ENCODE results near the gene CLCF1. TPM values are rescaled to one million over a fixed set of nuclear protein-coding genes. Genes with fewer than 3 reads are reported as not detected.

Gene CLCF1
- total and polyA plus RNA-seq, 2 of the 13 experiments (the other 11 are each of a cell fraction or from before 2014, with no cell fraction given), result 0.49 to 0.78 TPM

DNA sequence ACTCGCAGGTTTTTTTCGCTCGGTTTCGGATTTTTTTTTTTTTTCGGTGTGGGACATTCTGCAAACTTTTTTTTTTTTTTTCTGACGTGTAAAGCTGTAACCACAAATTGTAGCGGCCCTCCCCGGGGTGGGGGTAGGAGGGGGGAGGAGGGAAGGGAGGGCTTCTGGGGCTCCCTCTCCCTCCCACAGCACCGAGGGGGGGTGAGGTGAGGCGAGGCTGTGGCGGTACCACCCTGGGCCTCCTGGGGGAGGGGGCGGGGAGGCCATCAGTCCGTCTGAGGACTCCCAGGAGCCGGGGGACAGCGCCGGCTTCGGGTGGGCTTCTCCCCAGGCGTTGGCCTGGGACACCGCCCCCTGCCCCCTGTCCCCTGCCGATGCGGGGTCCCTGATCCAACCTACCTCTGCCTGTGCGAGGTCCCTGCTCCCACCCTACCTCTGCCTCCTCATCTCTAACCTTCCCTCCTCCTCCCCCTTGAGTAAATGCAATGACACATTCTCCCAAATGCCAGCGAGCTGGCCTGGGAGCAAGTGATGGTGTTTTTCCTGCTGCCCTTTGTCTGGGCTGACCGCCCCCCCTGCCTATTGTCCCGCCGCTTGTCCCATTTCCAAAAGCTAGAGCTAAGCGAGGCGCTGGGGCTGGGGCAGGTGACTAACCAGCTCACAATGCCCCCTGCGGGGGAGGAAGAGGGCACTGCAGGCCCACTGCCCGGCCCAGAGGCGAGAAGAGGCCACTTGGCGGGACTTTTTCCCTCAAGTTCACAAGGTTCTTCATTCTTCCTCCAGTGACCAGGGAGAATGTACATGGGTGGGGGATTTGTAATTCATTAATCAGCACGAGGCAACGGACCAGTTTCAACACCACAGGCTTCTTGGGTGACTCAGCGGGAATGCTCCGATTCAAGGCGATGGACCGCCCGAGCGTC, 511 bp upstream of the CLCF1 start (continued):
- TF ChIP-seq, protein P1, sequence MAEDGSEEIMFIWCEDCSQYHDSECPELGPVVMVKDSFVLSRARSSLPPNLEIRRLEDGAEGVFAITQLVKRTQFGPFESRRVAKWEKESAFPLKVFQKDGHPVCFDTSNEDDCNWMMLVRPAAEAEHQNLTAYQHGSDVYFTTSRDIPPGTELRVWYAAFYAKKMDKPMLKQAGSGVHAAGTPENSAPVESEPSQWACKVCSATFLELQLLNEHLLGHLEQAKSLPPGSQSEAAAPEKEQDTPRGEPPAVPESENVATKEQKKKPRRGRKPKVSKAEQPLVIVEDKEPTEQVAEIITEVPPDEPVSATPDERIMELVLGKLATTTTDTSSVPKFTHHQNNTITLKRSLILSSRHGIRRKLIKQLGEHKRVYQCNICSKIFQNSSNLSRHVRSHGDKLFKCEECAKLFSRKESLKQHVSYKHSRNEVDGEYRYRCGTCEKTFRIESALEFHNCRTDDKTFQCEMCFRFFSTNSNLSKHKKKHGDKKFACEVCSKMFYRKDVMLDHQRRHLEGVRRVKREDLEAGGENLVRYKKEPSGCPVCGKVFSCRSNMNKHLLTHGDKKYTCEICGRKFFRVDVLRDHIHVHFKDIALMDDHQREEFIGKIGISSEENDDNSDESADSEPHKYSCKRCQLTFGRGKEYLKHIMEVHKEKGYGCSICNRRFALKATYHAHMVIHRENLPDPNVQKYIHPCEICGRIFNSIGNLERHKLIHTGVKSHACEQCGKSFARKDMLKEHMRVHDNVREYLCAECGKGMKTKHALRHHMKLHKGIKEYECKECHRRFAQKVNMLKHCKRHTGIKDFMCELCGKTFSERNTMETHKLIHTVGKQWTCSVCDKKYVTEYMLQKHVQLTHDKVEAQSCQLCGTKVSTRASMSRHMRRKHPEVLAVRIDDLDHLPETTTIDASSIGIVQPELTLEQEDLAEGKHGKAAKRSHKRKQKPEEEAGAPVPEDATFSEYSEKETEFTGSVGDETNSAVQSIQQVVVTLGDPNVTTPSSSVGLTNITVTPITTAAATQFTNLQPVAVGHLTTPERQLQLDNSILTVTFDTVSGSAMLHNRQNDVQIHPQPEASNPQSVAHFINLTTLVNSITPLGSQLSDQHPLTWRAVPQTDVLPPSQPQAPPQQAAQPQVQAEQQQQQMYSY (CRISPR knock-in tag; IDR thresholded peaks at IDR 0.05), result no peak
- no peak for TF ChIP-seq ZNF607 (CRISPR knock-in tag; IDR thresholded peaks at IDR 0.05; ENCODE audit: borderline replicate concordance)
- TF ChIP-seq, protein P2, sequence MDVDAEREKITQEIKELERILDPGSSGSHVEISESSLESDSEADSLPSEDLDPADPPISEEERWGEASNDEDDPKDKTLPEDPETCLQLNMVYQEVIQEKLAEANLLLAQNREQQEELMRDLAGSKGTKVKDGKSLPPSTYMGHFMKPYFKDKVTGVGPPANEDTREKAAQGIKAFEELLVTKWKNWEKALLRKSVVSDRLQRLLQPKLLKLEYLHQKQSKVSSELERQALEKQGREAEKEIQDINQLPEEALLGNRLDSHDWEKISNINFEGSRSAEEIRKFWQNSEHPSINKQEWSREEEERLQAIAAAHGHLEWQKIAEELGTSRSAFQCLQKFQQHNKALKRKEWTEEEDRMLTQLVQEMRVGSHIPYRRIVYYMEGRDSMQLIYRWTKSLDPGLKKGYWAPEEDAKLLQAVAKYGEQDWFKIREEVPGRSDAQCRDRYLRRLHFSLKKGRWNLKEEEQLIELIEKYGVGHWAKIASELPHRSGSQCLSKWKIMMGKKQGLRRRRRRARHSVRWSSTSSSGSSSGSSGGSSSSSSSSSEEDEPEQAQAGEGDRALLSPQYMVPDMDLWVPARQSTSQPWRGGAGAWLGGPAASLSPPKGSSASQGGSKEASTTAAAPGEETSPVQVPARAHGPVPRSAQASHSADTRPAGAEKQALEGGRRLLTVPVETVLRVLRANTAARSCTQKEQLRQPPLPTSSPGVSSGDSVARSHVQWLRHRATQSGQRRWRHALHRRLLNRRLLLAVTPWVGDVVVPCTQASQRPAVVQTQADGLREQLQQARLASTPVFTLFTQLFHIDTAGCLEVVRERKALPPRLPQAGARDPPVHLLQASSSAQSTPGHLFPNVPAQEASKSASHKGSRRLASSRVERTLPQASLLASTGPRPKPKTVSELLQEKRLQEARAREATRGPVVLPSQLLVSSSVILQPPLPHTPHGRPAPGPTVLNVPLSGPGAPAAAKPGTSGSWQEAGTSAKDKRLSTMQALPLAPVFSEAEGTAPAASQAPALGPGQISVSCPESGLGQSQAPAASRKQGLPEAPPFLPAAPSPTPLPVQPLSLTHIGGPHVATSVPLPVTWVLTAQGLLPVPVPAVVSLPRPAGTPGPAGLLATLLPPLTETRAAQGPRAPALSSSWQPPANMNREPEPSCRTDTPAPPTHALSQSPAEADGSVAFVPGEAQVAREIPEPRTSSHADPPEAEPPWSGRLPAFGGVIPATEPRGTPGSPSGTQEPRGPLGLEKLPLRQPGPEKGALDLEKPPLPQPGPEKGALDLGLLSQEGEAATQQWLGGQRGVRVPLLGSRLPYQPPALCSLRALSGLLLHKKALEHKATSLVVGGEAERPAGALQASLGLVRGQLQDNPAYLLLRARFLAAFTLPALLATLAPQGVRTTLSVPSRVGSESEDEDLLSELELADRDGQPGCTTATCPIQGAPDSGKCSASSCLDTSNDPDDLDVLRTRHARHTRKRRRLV (CRISPR knock-in tag; IDR thresholded peaks at IDR 0.05), result no peak
- TF ChIP-seq ZNF207 (IDR thresholded peaks at IDR 0.05; ENCODE audit: borderline replicate concordance), result no peak
- TF ChIP-seq KDM2A (CRISPR knock-in tag; IDR thresholded peaks at IDR 0.05; ENCODE audit: borderline replicate concordance, low read depth), result peak; percentile 45; the same call in 1 of the 2 replicates
- TF ChIP-seq, protein P3, sequence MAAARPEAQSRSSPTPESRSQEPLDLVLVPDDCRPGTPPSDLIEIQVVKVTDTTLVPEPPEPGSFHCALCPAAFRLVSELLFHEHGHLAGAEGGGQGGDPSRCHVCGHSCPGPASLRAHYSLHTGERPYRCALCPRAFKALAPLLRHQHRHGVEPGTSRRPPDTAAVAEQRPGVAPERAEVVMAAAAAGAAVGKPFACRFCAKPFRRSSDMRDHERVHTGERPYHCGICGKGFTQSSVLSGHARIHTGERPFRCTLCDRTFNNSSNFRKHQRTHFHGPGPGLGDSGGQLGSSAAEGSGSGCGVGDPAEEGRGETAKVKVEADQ (CRISPR knock-in tag; IDR thresholded peaks at IDR 0.05; ENCODE audit: borderline replicate concordance), result no peak
- TF ChIP-seq FOXA1 (IDR thresholded peaks at IDR 0.05), result no peak
- no peak for TF ChIP-seq FOXA1 (CRISPR knock-in tag; IDR thresholded peaks at IDR 0.05)
- peak; percentile 74; the same call in 1 of the 2 replicates for TF ChIP-seq ZNF652 (CRISPR knock-in tag; IDR thresholded peaks at IDR 0.05; ENCODE audit: borderline replicate concordance, low read depth)
- TF ChIP-seq ZNF274 (CRISPR knock-in tag; IDR thresholded peaks at IDR 0.05), result 0 out of 2 replicates have a peak, but pooled peaks have one; percentile 46
- TF ChIP-seq GATAD2A (CRISPR knock-in tag; IDR thresholded peaks at IDR 0.05), result peak; percentile 69
- TF ChIP-seq ZNF790 (CRISPR knock-in tag; IDR thresholded peaks at IDR 0.05; ENCODE audit: borderline replicate concordance), result peak; percentile 49; the same call in 1 of the 2 replicates
- TF ChIP-seq, protein P4, sequence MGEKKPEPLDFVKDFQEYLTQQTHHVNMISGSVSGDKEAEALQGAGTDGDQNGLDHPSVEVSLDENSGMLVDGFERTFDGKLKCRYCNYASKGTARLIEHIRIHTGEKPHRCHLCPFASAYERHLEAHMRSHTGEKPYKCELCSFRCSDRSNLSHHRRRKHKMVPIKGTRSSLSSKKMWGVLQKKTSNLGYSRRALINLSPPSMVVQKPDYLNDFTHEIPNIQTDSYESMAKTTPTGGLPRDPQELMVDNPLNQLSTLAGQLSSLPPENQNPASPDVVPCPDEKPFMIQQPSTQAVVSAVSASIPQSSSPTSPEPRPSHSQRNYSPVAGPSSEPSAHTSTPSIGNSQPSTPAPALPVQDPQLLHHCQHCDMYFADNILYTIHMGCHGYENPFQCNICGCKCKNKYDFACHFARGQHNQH (CRISPR knock-in tag; IDR thresholded peaks at IDR 0.05), result 0 out of 2 replicates have a peak, but pooled peaks have one; percentile 24
- TF ChIP-seq, protein P5, sequence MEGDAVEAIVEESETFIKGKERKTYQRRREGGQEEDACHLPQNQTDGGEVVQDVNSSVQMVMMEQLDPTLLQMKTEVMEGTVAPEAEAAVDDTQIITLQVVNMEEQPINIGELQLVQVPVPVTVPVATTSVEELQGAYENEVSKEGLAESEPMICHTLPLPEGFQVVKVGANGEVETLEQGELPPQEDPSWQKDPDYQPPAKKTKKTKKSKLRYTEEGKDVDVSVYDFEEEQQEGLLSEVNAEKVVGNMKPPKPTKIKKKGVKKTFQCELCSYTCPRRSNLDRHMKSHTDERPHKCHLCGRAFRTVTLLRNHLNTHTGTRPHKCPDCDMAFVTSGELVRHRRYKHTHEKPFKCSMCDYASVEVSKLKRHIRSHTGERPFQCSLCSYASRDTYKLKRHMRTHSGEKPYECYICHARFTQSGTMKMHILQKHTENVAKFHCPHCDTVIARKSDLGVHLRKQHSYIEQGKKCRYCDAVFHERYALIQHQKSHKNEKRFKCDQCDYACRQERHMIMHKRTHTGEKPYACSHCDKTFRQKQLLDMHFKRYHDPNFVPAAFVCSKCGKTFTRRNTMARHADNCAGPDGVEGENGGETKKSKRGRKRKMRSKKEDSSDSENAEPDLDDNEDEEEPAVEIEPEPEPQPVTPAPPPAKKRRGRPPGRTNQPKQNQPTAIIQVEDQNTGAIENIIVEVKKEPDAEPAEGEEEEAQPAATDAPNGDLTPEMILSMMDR (CRISPR knock-in tag; IDR thresholded peaks at IDR 0.05), result peak; percentile 72
- TF ChIP-seq SYNCRIP (IDR thresholded peaks at IDR 0.05; ENCODE audit: insufficient read depth, low read depth, low read length), result no peak
- TF ChIP-seq SUZ12 (IDR thresholded peaks at IDR 0.05; ENCODE audit: low read depth, low read length), result no peak

Measured in HepG2 (cell line).